ENCODE results near the gene RPA1. TPM values are rescaled to one million over a fixed set of nuclear protein-coding genes. Genes with fewer than 3 reads are reported as not detected.

RPA1 gene
- total and polyA plus RNA-seq, 2 of the 8 experiments (the other 6 are each of a cell fraction or from before 2014, with no cell fraction given): 79.1 to 194 TPM

GRCh38 chr17:1896243-1897104 is 66.7 kb downstream of the RPA1 start (continued):
- TF ChIP-seq BACH1 (IDR thresholded peaks at IDR 0.05; ENCODE audit: low read length) (no peak), CTBP2 (IDR thresholded peaks at IDR 0.05; ENCODE audit: borderline replicate concordance, insufficient read depth, insufficient read length, low read length) (no peak), BCL11A (IDR thresholded peaks at IDR 0.05; ENCODE audit: low read depth in 2 of 2, low read length in 2 of 2) (no peak), RAD21 (IDR thresholded peaks at IDR 0.05 in 1 of 2, conservative IDR thresholded peaks at IDR 0.05 in 1 of 2; ENCODE audit: low read depth in 2 of 2, low read length in 2 of 2) (no peak), MAFK (IDR thresholded peaks at IDR 0.05; ENCODE audit: low read depth, low read length) (no peak), SIN3A (conservative IDR thresholded peaks at IDR 0.05 in 1 of 2, IDR thresholded peaks at IDR 0.05 in 1 of 2; ENCODE audit: low read depth in 1 of 2, low read length in 2 of 2) (no peak)

All from H1 (cell line).